Left lung (tissue), 10 donors: ENCODE results near the gene ASB6. TPM values are rescaled to one million over a fixed set of nuclear protein-coding genes. Genes with fewer than 3 reads are reported as not detected.
A peak's percentile ranks its signal among the peaks of the same experiment; 100 is the strongest.

ENCODE experiments used
- ATAC-seq: fragments of 200-7000 bp; cut with Tn5 transposase; one replicate; pipeline ENCODE4 v1.9.1; 2020; ENCODE audit warnings: moderate library complexity
- DNase-seq, 4 donors: peaks; one replicate each; pipeline ENCODE4 v3.0.0-alpha.2; 2013 to 2020
- H3K27ac ChIP-seq, 2 donors: fragments of 200-600 bp; sonication (generic) in 1 of 2; one replicate each; pipeline versions ENCODE4 v1.5.0 to v1.8.0; 2020 to 2021
- H3K27me3 ChIP-seq, 2 donors: fragments of 200-600 bp; sonication (generic) in 1 of 2; one replicate each; pipeline versions ENCODE4 v1.5.0 to v1.8.0; 2020 to 2021
- H3K36me3 ChIP-seq, 2 donors: fragments of 200-600 bp; sonication (generic) in 1 of 2; one replicate each; pipeline versions ENCODE4 v1.5.0 to v1.8.0; 2020 to 2021
- H3K4me1 ChIP-seq, 2 donors: fragments of 200-600 bp; one replicate each; pipeline ENCODE4 v1.8.0; 2021
- H3K4me3 ChIP-seq, 2 donors: fragments of 200-600 bp; sonication (generic) in 1 of 2; one replicate each; pipeline versions ENCODE4 v1.5.0 to v1.8.0; 2020 to 2021; ENCODE audit warnings: mild to moderate bottlenecking in 1 of 2
- H3K9me3 ChIP-seq, 2 donors: fragments of 200-600 bp; sonication (generic) in 1 of 2; one replicate each; pipeline versions ENCODE4 v1.5.0 to v1.8.0; 2020 to 2021
- intact Hi-C, 2 donors: fragments of 100-400 bp; cut with DNase I; formaldehyde crosslinking; loops; one replicate each; pipeline versions ENCODE4 v1.11.2 to v1.14.2; 2022
- polyA plus RNA-seq, 6 donors: library from polyadenylated mRNA; unstranded; fragments of 120-200 nt; gene quantifications; one replicate each; pipeline ENCODE4 v1.2.1, GENCODE V29; 2013; ENCODE audit not compliant: insufficient read length in 6 of 6
- total RNA-seq, 2 donors: library from RNA; stranded (reverse); fragmentation: NEBNext Ultra II Directional; extraction: Animal tissue kit (Norgen Biotek cat#: 25700); gene quantifications; one replicate each; pipeline ENCODE4 v1.2.1, GENCODE V29; 2021
- TF ChIP-seq, protein P1 (sequence below), 2 donors: fragments of 200-600 bp; sonication (generic) in 1 of 2; IDR thresholded peaks; one replicate each; pipeline versions ENCODE4 v1.5.0 to v1.8.0; 2021; ENCODE audit warnings: antibody characterized with exemption in 2 of 2
- donor health status: DM: no; HTN: yes; CAD: no.
- donor health status: DM: no; HTN: no; CAD: no.

Gene ASB6
- total and polyA plus RNA-seq, 8 donors = 14.0 to 18.0 (median 15.7) TPM

DNA sequence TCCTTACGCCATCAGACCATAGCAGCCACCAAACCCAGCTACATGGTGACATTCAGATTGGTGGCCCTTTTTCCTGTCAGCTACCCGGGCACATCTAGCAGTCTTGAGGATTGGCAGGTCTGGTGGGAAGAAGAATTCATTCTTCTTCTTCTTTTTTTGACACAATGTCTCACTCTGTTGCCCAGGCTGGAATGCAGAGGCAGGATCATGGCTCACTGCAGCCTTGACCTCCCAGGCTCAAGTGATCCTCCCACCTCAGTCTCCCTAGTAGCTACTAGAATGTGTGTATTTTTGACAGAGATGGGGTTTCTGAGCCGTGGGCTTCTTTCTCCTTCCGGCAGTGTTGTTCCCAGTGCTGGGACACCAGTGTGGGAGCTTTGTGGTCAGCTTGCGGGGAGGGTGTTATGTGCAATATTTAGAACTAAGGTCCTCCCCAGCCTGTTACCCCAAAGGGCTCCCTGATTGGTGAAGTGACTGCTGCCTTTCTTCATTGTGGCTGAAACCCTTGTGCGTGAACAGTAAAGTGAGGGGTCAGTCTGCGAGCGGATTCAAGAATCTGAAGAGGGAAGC is 12.6 kb downstream of the ASB6 start:
- Histone ChIP-seq H3K27me3 (no peaks in the 10 kb centered on the region), H3K36me3 (peaks cover 0 to 35% of the 10 kb centered on the region in 2 donors), H3K4me3 (no peak overlapping the region), H3K27ac (no peak overlapping the region), H3K4me1 (peaks cover 22 to 65% of the 10 kb centered on the region in 2 donors), H3K9me3 (no peaks in the 10 kb centered on the region)
- DNase-seq = no peak
- intact Hi-C loops = no loop called here
- TF ChIP-seq, protein P1, sequence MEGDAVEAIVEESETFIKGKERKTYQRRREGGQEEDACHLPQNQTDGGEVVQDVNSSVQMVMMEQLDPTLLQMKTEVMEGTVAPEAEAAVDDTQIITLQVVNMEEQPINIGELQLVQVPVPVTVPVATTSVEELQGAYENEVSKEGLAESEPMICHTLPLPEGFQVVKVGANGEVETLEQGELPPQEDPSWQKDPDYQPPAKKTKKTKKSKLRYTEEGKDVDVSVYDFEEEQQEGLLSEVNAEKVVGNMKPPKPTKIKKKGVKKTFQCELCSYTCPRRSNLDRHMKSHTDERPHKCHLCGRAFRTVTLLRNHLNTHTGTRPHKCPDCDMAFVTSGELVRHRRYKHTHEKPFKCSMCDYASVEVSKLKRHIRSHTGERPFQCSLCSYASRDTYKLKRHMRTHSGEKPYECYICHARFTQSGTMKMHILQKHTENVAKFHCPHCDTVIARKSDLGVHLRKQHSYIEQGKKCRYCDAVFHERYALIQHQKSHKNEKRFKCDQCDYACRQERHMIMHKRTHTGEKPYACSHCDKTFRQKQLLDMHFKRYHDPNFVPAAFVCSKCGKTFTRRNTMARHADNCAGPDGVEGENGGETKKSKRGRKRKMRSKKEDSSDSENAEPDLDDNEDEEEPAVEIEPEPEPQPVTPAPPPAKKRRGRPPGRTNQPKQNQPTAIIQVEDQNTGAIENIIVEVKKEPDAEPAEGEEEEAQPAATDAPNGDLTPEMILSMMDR (IDR thresholded peaks at IDR 0.05) = no peak
- no peak for ATAC-seq

- peaks cover 0 to 28% of the 10 kb centered on the region in 2 donors for H3K36me3 ChIP-seq
- intact Hi-C loops = no loop called here
- no peaks in the 10 kb centered on the region for H3K9me3 ChIP-seq
- DNase-seq = no peak
- H3K4me1 ChIP-seq = peaks cover 22 to 71% of the 10 kb centered on the region in 2 donors
- ATAC-seq = no peak
- H3K27ac ChIP-seq = no peak overlapping the region
- H3K4me3 ChIP-seq = no peak overlapping the region
- no peaks in the 10 kb centered on the region for H3K27me3 ChIP-seq
- TF ChIP-seq, protein P1 (IDR thresholded peaks at IDR 0.05) = no peak
These were observed 13.2 kb downstream of the ASB6 start for GRCh38 chr9:129628709-129629108.

GRCh38 chr9:129627556-129628440 is 14.2 kb downstream of the ASB6 start:
- DNase-seq = no peak
- Histone ChIP-seq H3K9me3 (no peaks in the 10 kb centered on the region), H3K36me3 (peaks cover 0 to 19% of the 10 kb centered on the region in 2 donors), H3K27ac (peak overlapping the region in 1 of 2 donors; percentile 92), H3K27me3 (no peaks in the 10 kb centered on the region), H3K4me1 (peaks cover 22 to 76% of the 10 kb centered on the region in 2 donors), H3K4me3 (peak overlapping the region; percentile 54 to 89)
- no peak for ATAC-seq
- intact Hi-C loops = no loop called here
- TF ChIP-seq, protein P1 (IDR thresholded peaks at IDR 0.05) = no peak

GRCh38 chr9:129626625-129627284 is 15.2 kb downstream of the ASB6 start:
- Histone ChIP-seq H3K4me3 (peak overlapping the region; percentile 54 to 89), H3K27ac (peak overlapping the region; percentile 84 to 92), H3K36me3 (peaks cover 0 to 10% of the 10 kb centered on the region in 2 donors), H3K9me3 (no peaks in the 10 kb centered on the region), H3K4me1 (peaks cover 22 to 75% of the 10 kb centered on the region in 2 donors), H3K27me3 (peaks cover 0 to 3% of the 10 kb centered on the region in 2 donors)
- DNase-seq = peak in 1 of 4 donors; percentile 22
- peak; percentile 8 for ATAC-seq
- TF ChIP-seq, protein P1 (IDR thresholded peaks at IDR 0.05) = no peak
- intact Hi-C loops = no loop called here
